ENCODE measurements around the gene C16orf46.

DNA sequence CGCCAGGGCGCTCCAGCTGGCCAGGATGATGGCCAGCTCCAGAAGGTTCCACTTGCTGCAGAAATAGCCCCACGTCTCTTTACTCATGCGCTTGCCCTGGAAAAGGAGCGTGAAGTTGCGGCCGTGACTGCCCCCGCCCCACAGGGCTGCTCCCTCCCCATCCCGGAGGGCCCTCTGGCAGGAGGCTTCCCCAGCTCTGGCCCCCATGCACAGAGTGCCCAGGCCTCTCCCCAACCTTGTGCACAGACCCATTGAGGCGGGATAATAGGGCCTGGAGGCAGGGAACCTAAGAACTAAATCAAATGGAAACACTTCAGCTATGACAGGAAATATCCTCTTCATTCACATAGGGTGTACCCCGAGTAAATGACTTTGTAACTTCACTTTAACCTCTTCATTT lies 40.4 kb upstream of the C16orf46 start:
- TF ChIP-seq POLR2A (IDR thresholded peaks at IDR 0.05) (no peak), POLR2AphosphoS5 (IDR thresholded peaks at IDR 0.05) (no peak), EP300 (IDR thresholded peaks at IDR 0.05; ENCODE audit: low read depth) (no peak)
- TF ChIP-seq, protein P1, sequence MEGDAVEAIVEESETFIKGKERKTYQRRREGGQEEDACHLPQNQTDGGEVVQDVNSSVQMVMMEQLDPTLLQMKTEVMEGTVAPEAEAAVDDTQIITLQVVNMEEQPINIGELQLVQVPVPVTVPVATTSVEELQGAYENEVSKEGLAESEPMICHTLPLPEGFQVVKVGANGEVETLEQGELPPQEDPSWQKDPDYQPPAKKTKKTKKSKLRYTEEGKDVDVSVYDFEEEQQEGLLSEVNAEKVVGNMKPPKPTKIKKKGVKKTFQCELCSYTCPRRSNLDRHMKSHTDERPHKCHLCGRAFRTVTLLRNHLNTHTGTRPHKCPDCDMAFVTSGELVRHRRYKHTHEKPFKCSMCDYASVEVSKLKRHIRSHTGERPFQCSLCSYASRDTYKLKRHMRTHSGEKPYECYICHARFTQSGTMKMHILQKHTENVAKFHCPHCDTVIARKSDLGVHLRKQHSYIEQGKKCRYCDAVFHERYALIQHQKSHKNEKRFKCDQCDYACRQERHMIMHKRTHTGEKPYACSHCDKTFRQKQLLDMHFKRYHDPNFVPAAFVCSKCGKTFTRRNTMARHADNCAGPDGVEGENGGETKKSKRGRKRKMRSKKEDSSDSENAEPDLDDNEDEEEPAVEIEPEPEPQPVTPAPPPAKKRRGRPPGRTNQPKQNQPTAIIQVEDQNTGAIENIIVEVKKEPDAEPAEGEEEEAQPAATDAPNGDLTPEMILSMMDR (IDR thresholded peaks at IDR 0.05): no peak

All from transverse colon (tissue), 4 donors.